ENCODE measurements around the gene PARVB. TPM values are rescaled to one million over a fixed set of nuclear protein-coding genes. Genes with fewer than 3 reads are reported as not detected.

The PARVB gene
- polyA plus RNA-seq, 1 donor (not counting 4 experiments of a cell fraction or from before 2014, with no cell fraction given), result 10.5 TPM

DNA sequence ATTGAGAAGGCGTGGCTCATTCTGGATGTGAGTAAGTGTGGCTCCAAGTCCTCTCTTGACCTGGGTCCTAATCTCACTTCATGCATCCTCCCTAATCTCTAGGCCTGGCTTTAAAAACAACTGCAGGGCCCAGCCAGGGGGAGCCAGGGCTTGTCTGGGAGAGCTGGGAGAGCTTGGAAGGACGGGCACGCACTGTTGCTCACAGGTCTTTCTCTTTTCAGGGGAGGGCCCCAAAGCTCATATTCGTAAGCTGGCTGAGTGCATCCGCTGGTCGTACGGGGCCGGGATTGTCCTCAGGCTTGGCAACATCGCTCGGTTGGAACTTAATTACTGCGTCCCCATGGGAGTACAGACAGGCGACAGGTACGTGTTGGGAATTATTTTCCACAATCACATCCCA lies 34.1 kb upstream of the PARVB start:
- H3K36me3 ChIP-seq (ENCODE audit: control insufficient read depth in 2 of 2, extremely low read depth in 1 of 2, insufficient read depth in 2 of 2, low read length in 2 of 2), result peaks cover 18 to 19% of the 10 kb centered on the region in 2 experiments

DNA sequence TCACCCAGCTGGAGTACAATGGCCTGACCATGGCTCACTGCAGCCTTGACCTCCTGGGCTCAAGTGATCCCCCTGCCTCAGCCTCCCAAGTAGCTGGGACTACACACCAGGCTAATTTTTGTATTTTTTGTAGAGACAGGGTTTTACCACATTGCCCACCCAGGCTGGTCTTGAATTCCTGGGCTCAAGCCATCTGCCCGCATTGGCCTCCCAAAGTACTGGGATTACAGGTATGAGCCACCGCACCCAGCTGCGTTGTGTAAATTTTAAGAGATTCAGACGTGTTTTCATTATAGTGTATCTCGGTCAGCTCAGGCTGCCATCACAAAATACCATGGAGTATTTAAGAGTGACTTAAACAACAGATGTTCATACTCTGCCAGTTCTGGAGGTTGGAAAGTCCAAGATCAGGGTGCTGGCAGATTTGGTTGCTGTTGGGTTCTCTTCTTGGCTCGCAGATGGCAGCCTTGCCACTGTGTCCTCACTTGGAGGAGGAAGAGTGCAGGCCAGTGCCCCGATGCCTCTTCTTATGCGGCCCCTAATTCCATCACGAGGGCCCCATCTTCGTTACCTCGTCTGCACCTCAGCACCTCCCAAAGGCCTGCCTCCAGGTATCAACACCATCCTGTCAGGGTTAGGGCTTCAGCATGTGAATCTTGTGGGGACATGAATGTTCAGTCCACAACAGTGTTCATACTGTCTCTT lies 32.6 kb upstream of the PARVB start:
- Histone ChIP-seq H4K20me1 (ENCODE audit: control insufficient read depth, extremely low read depth, insufficient read depth, low read length) (no peaks in the 10 kb centered on the region), H3K4me3 (ENCODE audit: control insufficient read depth in 2 of 3, extremely low read depth in 1 of 3, insufficient read depth in 2 of 3, low read depth in 1 of 3, low read length in 3 of 3) (no peak overlapping the region), H3K4me1 (ENCODE audit: control insufficient read depth, extremely low read depth, insufficient read depth, low read length) (no peaks in the 10 kb centered on the region), H3K36me3 (ENCODE audit: control insufficient read depth in 2 of 2, extremely low read depth in 1 of 2, insufficient read depth in 2 of 2, low read length in 2 of 2) (peaks cover 20 to 22% of the 10 kb centered on the region in 2 experiments), H3K9me3 (ENCODE audit: control insufficient read depth, low read depth, low read length) (no peaks in the 10 kb centered on the region), H3K4me2 (ENCODE audit: control insufficient read depth, extremely low read depth, insufficient read depth, low read depth, low read length) (no peak overlapping the region), H3K79me2 (ENCODE audit: control insufficient read depth, insufficient read depth, low read length) (no peaks in the 10 kb centered on the region), H3K9me1 (ENCODE audit: control insufficient read depth, extremely low read depth, insufficient read depth, low read length) (no peaks in the 10 kb centered on the region), H2AFZ (ENCODE audit: control insufficient read depth, low read length) (no peak overlapping the region), H3K27ac (ENCODE audit: control insufficient read depth, insufficient read depth, low read length) (no peak overlapping the region), H3K9ac (ENCODE audit: control insufficient read depth, extremely low read depth, insufficient read depth, low read length) (no peak overlapping the region), H3K27me3 (ENCODE audit: control insufficient read depth, extremely low read depth, insufficient read depth, low read length) (no peaks in the 10 kb centered on the region)
- DNase-seq (ENCODE audit: low read depth, low spot score) (no peak), FAIRE-seq (no peak)
- TF ChIP-seq EZH2 (IDR thresholded peaks at IDR 0.05; ENCODE audit: low read length), result no peak
- TF ChIP-seq, protein P1, sequence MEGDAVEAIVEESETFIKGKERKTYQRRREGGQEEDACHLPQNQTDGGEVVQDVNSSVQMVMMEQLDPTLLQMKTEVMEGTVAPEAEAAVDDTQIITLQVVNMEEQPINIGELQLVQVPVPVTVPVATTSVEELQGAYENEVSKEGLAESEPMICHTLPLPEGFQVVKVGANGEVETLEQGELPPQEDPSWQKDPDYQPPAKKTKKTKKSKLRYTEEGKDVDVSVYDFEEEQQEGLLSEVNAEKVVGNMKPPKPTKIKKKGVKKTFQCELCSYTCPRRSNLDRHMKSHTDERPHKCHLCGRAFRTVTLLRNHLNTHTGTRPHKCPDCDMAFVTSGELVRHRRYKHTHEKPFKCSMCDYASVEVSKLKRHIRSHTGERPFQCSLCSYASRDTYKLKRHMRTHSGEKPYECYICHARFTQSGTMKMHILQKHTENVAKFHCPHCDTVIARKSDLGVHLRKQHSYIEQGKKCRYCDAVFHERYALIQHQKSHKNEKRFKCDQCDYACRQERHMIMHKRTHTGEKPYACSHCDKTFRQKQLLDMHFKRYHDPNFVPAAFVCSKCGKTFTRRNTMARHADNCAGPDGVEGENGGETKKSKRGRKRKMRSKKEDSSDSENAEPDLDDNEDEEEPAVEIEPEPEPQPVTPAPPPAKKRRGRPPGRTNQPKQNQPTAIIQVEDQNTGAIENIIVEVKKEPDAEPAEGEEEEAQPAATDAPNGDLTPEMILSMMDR (optimal IDR thresholded peaks at IDR 0.05 in 1 of 3, IDR thresholded peaks at IDR 0.05 in 1 of 3, conservative IDR thresholded peaks at IDR 0.05 in 1 of 3; ENCODE audit: extremely low read depth in 1 of 3, insufficient read depth in 2 of 3, low read length in 3 of 3), result no peak
- dilution Hi-C loops (cut with MboI; ENCODE audit: extremely low pct_ligation_motif_present, low sequenced_read_pairs), result no loop called here

More for the DNA sequence above, 34.1 kb upstream of the PARVB start:
- H3K4me2 ChIP-seq (ENCODE audit: control insufficient read depth, extremely low read depth, insufficient read depth, low read depth, low read length), result no peak overlapping the region
- H3K79me2 ChIP-seq (ENCODE audit: control insufficient read depth, insufficient read depth, low read length), result no peaks in the 10 kb centered on the region
- H3K27ac ChIP-seq (ENCODE audit: control insufficient read depth, insufficient read depth, low read length), result no peak overlapping the region
- FAIRE-seq, result no peak
- no peak for DNase-seq (ENCODE audit: low read depth, low spot score)
- dilution Hi-C loops (cut with MboI; ENCODE audit: extremely low pct_ligation_motif_present, low sequenced_read_pairs), result no loop called here
- no peak overlapping the region for H2AFZ ChIP-seq (ENCODE audit: control insufficient read depth, low read length)
- no peaks in the 10 kb centered on the region for H3K9me1 ChIP-seq (ENCODE audit: control insufficient read depth, extremely low read depth, insufficient read depth, low read length)
- H3K4me1 ChIP-seq (ENCODE audit: control insufficient read depth, extremely low read depth, insufficient read depth, low read length), result no peaks in the 10 kb centered on the region
- no peak overlapping the region for H3K4me3 ChIP-seq (ENCODE audit: control insufficient read depth in 2 of 3, extremely low read depth in 1 of 3, insufficient read depth in 2 of 3, low read depth in 1 of 3, low read length in 3 of 3)
- no peak overlapping the region for H3K9ac ChIP-seq (ENCODE audit: control insufficient read depth, extremely low read depth, insufficient read depth, low read length)
- H3K9me3 ChIP-seq (ENCODE audit: control insufficient read depth, low read depth, low read length), result no peaks in the 10 kb centered on the region
- TF ChIP-seq EZH2 (IDR thresholded peaks at IDR 0.05; ENCODE audit: low read length), result no peak
- TF ChIP-seq, protein P1 (optimal IDR thresholded peaks at IDR 0.05 in 1 of 3, IDR thresholded peaks at IDR 0.05 in 1 of 3, conservative IDR thresholded peaks at IDR 0.05 in 1 of 3; ENCODE audit: extremely low read depth in 1 of 3, insufficient read depth in 2 of 3, low read length in 3 of 3), result no peak
- no peaks in the 10 kb centered on the region for H4K20me1 ChIP-seq (ENCODE audit: control insufficient read depth, extremely low read depth, insufficient read depth, low read length)
- no peaks in the 10 kb centered on the region for H3K27me3 ChIP-seq (ENCODE audit: control insufficient read depth, extremely low read depth, insufficient read depth, low read length)
